ENCODE measurements around the gene TMC2. TPM values are rescaled to one million over a fixed set of nuclear protein-coding genes. Genes with fewer than 3 reads are reported as not detected.

TMC2 gene
- total RNA-seq, 2 experiments from 2014 or later, result not detected

- no peaks in the 10 kb centered on the region for H3K4me1 Mint-ChIP-seq (ENCODE audit: low read depth)
- CTCF ChIA-PET, result no interaction called here
- no peak overlapping the region for H3K27ac Mint-ChIP-seq
- DNase-seq (no peak), ATAC-seq (no peak)
- H3K27me3 Mint-ChIP-seq, result peaks cover 34% of the 10 kb centered on the region
- no peak for TF ChIP-seq CTCF (IDR thresholded peaks at IDR 0.05)
- no peaks in the 10 kb centered on the region for H3K36me3 Mint-ChIP-seq (ENCODE audit: low read depth)
- no peaks in the 10 kb centered on the region for H3K9me3 Mint-ChIP-seq
- intact Hi-C loops (cut with micrococcal nuclease), result no loop called here
- POLR2A ChIA-PET, result no interaction called here
- H3K4me3 Mint-ChIP-seq, result no peak overlapping the region
These were observed 7.8 kb downstream of the TMC2 start for GRCh38 chr20:2544211-2544610.

- intact Hi-C loops (cut with micrococcal nuclease), result no loop called here
- Mint-ChIP-seq H3K36me3 (ENCODE audit: low read depth) (no peaks in the 10 kb centered on the region), H3K27me3 (peaks cover 37% of the 10 kb centered on the region), H3K9me3 (no peaks in the 10 kb centered on the region), H3K4me3 (no peak overlapping the region), H3K27ac (no peak overlapping the region), H3K4me1 (ENCODE audit: low read depth) (no peaks in the 10 kb centered on the region)
- ATAC-seq, result no peak
- CTCF ChIA-PET, result no interaction called here
- peak; percentile 32 for TF ChIP-seq CTCF (IDR thresholded peaks at IDR 0.05)
- no peak for DNase-seq
- POLR2A ChIA-PET, result no interaction called here
These were observed 9.2 kb downstream of the TMC2 start for GRCh38 chr20:2545594-2545993.

GRCh38 chr20:2557873-2558580 lies 21.7 kb downstream of the TMC2 start:
- no peak for TF ChIP-seq CTCF (IDR thresholded peaks at IDR 0.05)
- ATAC-seq, result no peak
- Mint-ChIP-seq H3K27me3 (peaks cover 44% of the 10 kb centered on the region), H3K4me1 (ENCODE audit: low read depth) (no peaks in the 10 kb centered on the region), H3K27ac (no peak overlapping the region), H3K36me3 (ENCODE audit: low read depth) (no peaks in the 10 kb centered on the region), H3K4me3 (no peak overlapping the region), H3K9me3 (no peaks in the 10 kb centered on the region)
- ChIA-PET POLR2A (no interaction called here), CTCF (interaction anchor here (1.8 kb wide), 1 partner anchor 36 kb away, joined by 10 read pairs; no protein-coding TSS in a partner anchor)
- intact Hi-C loops (cut with micrococcal nuclease), result no loop called here
- no peak for DNase-seq

- Mint-ChIP-seq H3K27ac (no peak overlapping the region), H3K4me3 (peak overlapping the region; percentile 17), H3K36me3 (ENCODE audit: low read depth) (no peaks in the 10 kb centered on the region), H3K9me3 (no peaks in the 10 kb centered on the region), H3K4me1 (ENCODE audit: low read depth) (no peaks in the 10 kb centered on the region), H3K27me3 (peaks cover 42% of the 10 kb centered on the region)
- ATAC-seq, result no peak
- no peak for TF ChIP-seq CTCF (IDR thresholded peaks at IDR 0.05)
- intact Hi-C loops (cut with micrococcal nuclease), result no loop called here
- DNase-seq, result no peak
- POLR2A ChIA-PET, result no interaction called here
- CTCF ChIA-PET, result interaction anchor here (1.8 kb wide), 1 partner anchor 37 kb away, joined by 10 read pairs; no protein-coding TSS in a partner anchor
These were observed 22.4 kb downstream of the TMC2 start for GRCh38 chr20:2558581-2559278.

- Mint-ChIP-seq H3K4me3 (peak overlapping the region; percentile 17), H3K4me1 (ENCODE audit: low read depth) (no peaks in the 10 kb centered on the region), H3K36me3 (ENCODE audit: low read depth) (no peaks in the 10 kb centered on the region), H3K9me3 (no peaks in the 10 kb centered on the region), H3K27ac (no peak overlapping the region), H3K27me3 (peaks cover 42% of the 10 kb centered on the region)
- ChIA-PET POLR2A (no interaction called here), CTCF (interaction anchor here (1.8 kb wide), 1 partner anchor 37 kb away, joined by 10 read pairs; no protein-coding TSS in a partner anchor)
- ATAC-seq, result no peak
- no peak for TF ChIP-seq CTCF (IDR thresholded peaks at IDR 0.05)
- intact Hi-C loops (cut with micrococcal nuclease), result no loop called here
- no peak for DNase-seq
These were observed 22.9 kb downstream of the TMC2 start for GRCh38 chr20:2559279-2559626.

Measured in activated CD8-positive, alpha-beta T cell treated with anti-CD3 and anti-CD28 coated beads for 36 hours (primary cell).